ELF-1 (cell line): ENCODE measurements around the gene PTBP2.
"Not testable (repeated sequence)": the region's sequence is repeated elsewhere in the genome, so short reads cannot be mapped to it uniquely, and the experiment has no call there.

Experiments used
- DNase-seq: peaks from one replicate; pipeline ENCODE4 v3.0.0-alpha.2; 2016; ENCODE audit warnings: low read depth, low spot score

Gene PTBP2

GRCh38 chr1:96730574-96731298 is 9.2 kb downstream of the PTBP2 start:
- DNase-seq: no peak

DNA sequence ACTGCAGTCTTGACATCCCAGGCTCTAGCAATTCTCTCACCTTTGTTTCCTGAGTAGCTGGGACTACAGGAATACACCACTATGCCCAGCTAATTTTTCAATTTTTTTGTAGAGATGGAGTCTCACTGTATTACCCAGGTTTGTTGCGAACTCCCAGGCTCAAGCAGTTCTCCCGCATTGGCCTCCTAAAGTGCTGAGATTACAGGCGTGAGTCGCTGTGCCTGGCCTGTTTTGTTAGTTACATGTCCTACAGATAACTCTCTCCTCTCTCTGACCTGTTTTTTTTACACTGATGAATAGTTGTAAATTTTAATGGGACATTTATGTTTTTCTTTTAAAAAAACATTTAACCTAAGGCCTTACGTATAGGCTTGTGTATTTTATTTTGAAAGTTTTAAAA is 19.8 kb downstream of the PTBP2 start:
- DNase-seq: no peak

- no peak for DNase-seq
Measured at GRCh38 chr1:96746440-96747420, 25.1 kb downstream of the PTBP2 start.

- no peak for DNase-seq
Measured at GRCh38 chr1:96747565-96747964, 26.0 kb downstream of the PTBP2 start.

DNA sequence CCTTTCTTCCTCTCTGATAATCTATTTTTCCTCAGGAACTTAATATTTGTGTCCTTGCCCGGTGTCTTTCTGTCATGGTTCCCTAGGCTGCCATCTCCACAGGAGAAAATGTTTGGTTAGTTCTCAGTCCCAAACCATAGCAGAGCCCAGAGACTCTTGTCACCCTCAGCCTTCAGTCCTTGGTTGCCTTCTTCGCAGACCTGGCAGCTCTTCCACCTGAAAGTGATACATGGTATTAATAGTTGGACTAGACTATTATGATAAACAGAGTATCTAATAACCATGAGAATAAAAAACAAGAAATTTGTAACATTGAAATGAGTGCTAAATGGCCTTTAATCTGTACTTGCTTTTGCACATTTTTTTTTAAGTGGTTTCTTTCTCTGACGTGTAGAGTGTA is 26.5 kb downstream of the PTBP2 start:
- DNase-seq: no peak

- DNase-seq: no peak
Measured at GRCh38 chr1:96749618-96750017, 28.0 kb downstream of the PTBP2 start.

- no peak for DNase-seq
Measured at GRCh38 chr1:96752394-96752793, 30.8 kb downstream of the PTBP2 start.

GRCh38 chr1:96756789-96757188 is 35.2 kb downstream of the PTBP2 start:
- DNase-seq: no peak

- not testable (repeated sequence) for DNase-seq
Measured at GRCh38 chr1:96762586-96762985, 41.0 kb downstream of the PTBP2 start.

DNA sequence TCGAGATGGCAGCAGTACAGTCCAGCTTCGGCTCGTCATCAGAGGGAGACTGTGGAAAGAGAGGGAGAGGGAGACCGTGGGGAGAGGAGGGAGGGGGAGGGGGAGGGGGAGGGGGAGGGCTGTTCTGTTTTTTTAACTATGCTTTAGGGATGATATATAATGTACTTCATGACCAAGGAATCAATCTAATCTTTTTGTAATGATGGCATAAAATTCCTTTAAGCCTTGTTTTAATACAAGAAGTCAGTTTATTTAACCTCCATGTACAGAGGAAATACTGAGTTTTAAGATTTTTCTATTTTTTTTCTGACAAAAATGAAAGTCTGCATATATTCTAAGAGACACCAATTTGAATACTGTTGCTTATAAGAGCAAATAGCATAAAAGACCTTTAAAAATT is 41.9 kb downstream of the PTBP2 start:
- no peak for DNase-seq

DNA sequence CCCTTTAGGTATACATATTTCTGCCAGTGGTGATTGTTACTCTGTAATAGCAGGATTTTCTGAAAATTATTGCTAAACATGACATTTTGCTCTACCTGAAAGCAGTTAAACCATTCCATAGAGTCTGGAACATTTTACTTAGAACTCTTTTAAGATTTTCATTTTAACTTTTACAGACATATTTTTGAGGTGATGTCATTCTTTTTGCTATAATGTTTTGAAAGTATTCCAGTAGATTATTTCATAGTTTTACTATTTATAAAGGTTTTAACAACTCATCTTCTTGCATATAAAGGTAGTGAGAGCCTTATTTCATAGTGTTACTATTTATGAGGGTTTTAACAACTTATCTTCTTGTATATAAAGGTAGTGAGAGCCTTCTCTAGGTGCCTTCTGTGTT is 42.9 kb downstream of the PTBP2 start:
- DNase-seq: no peak

- no peak for DNase-seq
Measured at GRCh38 chr1:96771847-96772246, 50.3 kb downstream of the PTBP2 start.

DNA sequence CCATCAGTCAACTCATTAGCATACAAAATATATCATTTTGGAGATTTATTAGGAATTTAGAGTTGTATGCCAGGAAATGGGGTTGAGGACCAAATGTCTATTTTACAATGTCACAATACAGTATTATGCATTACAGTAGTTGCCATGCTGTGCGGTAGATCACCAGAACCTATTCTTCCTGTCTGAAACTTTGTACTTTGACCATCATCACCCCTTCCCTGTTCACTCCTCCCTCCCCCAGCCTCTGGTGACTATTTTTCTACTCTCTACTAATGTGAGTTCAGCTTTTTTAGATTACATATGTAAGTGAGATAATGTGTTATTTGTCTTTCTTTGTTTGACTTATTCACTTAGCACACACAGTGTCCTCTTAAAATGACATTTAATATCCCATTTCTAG is 50.8 kb downstream of the PTBP2 start:
- DNase-seq: no peak

DNA sequence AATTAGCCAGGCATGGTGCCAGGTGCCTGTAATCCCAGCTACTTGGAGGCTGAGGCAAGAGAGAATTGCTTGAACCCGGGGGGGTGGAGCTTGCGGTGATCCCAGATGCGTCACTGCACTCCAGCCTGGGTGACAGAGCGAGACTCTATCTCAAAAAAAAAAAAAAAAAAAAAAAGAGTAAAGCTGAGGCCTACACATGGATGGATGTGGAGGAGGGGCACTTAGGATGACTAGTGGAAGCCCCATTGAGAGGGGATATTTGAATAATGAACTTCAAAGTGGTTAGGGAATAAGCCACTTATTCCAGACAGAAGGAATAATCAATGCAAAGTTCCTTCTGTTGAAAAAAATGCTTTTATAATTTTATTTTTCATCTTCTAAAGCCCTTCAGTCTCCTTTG is 51.4 kb downstream of the PTBP2 start:
- DNase-seq: no peak

- no peak for DNase-seq
Measured at GRCh38 chr1:96782206-96782605, 60.6 kb downstream of the PTBP2 start.

DNA sequence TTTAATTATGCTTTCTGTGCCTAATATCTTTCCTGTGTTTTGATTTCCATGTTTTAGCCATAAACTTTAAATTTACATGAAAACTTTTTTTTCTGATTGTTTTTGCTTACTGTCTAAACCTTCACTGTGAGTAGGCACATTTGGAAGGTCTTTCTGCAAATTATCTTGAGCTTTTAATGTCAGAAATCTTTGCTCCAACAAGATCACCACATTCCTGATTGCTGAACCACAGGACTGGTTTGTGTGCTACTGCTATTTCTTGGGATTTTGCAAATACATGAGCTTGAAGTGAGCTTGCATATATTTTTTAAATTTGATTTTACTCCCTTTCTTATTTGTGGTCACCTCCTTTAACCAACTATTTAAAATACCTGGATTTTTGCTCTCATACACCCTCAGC is 61.3 kb downstream of the PTBP2 start:
- DNase-seq: no peak

GRCh38 chr1:96790599-96790998 is 69.0 kb downstream of the PTBP2 start:
- no peak for DNase-seq

DNA sequence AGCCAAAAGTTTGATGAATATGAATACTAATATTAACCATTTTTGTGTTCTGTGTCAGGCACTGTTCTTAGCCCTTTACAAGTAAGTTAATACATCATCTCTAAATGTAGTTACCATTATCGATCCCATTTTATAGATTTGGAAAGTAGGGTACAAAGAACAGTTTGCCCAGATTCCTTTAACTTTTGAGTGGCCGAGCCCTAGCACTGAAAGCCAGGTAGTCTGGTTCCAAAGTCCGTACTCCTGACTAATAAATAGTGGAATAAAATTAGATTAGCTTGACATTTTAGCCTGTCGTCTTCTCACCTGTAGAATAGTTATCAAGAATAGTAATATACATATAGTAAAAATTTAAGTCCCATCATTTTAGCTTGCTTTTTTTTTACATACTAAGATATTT is 70.6 kb downstream of the PTBP2 start:
- no peak for DNase-seq

DNA sequence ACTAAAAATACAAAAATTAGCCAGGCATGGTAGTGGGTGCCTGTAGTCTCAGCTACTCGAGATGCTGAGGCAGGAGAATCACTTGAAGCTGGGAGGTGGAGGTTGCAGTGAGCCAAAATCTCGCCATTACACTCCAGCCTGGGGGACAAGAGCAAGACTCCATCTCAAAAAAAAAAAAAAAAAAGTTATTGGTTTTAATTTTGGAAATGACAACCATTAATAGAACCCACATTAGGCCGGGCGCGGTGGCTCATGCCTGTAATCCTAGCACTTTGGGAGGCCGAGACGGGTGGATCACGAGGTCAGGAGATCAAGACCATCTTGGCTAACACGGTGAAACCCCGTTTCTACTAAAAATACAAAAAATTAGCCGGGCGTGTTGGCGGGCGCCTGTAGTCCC is 80.1 kb downstream of the PTBP2 start:
- DNase-seq: not testable (repeated sequence)

GRCh38 chr1:96804648-96805047 is 83.1 kb downstream of the PTBP2 start:
- no peak for DNase-seq

GRCh38 chr1:96808191-96808590 is 86.6 kb downstream of the PTBP2 start:
- DNase-seq: no peak

- DNase-seq: no peak
Measured at GRCh38 chr1:96815914-96816313, 94.3 kb downstream of the PTBP2 start.

GRCh38 chr1:96820107-96820506 is 98.5 kb downstream of the PTBP2 start:
- no peak for DNase-seq
